ENCODE measurements around the gene DDOST.

GRCh38 chr1:20603504-20604464, 57.4 kb downstream of the DDOST start:
- TF ChIP-seq CTCF (conservative IDR thresholded peaks at IDR 0.05; ENCODE audit: low read depth, low read length) (no peak), EZH2 (IDR thresholded peaks at IDR 0.05; ENCODE audit: borderline replicate concordance, low read depth, low read length, poor library complexity, severe bottlenecking) (no peak)
